ENCODE measurements around the gene SHFL. TPM values are rescaled to one million over a fixed set of nuclear protein-coding genes. Genes with fewer than 3 reads are reported as not detected.

The SHFL gene
- total RNA-seq (2022) (11.9 and 17.6 TPM in 2 replicates), Bru-seq, nascent RNA (percentile 47 among the genes with signal in this experiment), BruChase-seq, experiment 1, labeled RNA remaining after a 6-hour chase (percentile 64 among the genes with signal in this experiment), BruChase-seq, experiment 2, labeled RNA remaining after a 2-hour chase (percentile 53 among the genes with signal in this experiment)
- long read RNA-seq, transcript C19orf66-201 (8 exons, 2,117 nt) = major isoform, 9 of 22 reads
- long read RNA-seq, transcript C19orf66-203 (7 exons, 2,079 nt) = minor isoform, 6 of 22 reads
- long read RNA-seq, partial matches to known transcripts = 2 of 22 reads
- long read RNA-seq, other reads (novel, unspliced or antisense) = 2 of 22 reads

GRCh38 chr19:10085641-10086590 is at the start of gene SHFL:
Gene SHFL, plus strand, starts transcription at chr19:10086317. Its CDS starts 111 bp downstream, at chr19:10086428.
- no peak for TF ChIP-seq CTCF (IDR thresholded peaks at IDR 0.05; ENCODE audit: unreplicated experiment)
- H3K27ac Mint-ChIP-seq (ENCODE audit: low read depth, unreplicated experiment) = peak within 1 kb of the TSS; percentile 83
- H3K4me1 Mint-ChIP-seq (ENCODE audit: insufficient read depth, unreplicated experiment) = peaks cover 6% of the 10 kb centered on the region
- ChIA-PET CTCF (interaction anchor here (0.6 kb wide), 1 partner anchor 631 kb away, joined by 3 read pairs; no protein-coding TSS in a partner anchor), POLR2A (interaction anchor here (2.0 kb wide), 1 partner anchor 10 kb away, joined by 8 read pairs; no protein-coding TSS in a partner anchor)
- DNase-seq (ENCODE audit: unreplicated experiment) = peak; percentile 71
- H3K9me3 Mint-ChIP-seq (ENCODE audit: unreplicated experiment) = no peaks in the 10 kb centered on the region
- H3K27me3 Mint-ChIP-seq (ENCODE audit: insufficient read depth, unreplicated experiment) = no peaks in the 10 kb centered on the region
- H3K4me3 Mint-ChIP-seq (ENCODE audit: unreplicated experiment) = peak within 1 kb of the TSS; percentile 85
- H3K36me3 Mint-ChIP-seq (ENCODE audit: insufficient read depth, unreplicated experiment) = peaks cover 12% of the 10 kb centered on the region
- no TSS peak for BruUV-seq (replicated peaks)
- intact Hi-C loops (cut with micrococcal nuclease) = no loop called here

GRCh38 chr19:10036601-10037071 is 49.5 kb upstream of the SHFL start:
- CTCF ChIA-PET = interaction anchor here (1.5 kb wide), 1 partner anchor 9 kb away, joined by 8 read pairs; no protein-coding TSS in a partner anchor
- intact Hi-C loops (cut with micrococcal nuclease) = no loop called here
- TF ChIP-seq CTCF (IDR thresholded peaks at IDR 0.05; ENCODE audit: unreplicated experiment) = no peak

GRCh38 chr19:10037367-10037766 is 48.8 kb upstream of the SHFL start:
- intact Hi-C loops (cut with micrococcal nuclease) = no loop called here
- no peaks in the 10 kb centered on the region for H3K36me3 Mint-ChIP-seq (ENCODE audit: insufficient read depth, unreplicated experiment)
- ChIA-PET POLR2A (no interaction called here), CTCF (interaction anchor here (1.5 kb wide), 1 partner anchor 10 kb away, joined by 8 read pairs; no protein-coding TSS in a partner anchor)
- no peak for DNase-seq (ENCODE audit: unreplicated experiment)
- no peaks in the 10 kb centered on the region for H3K9me3 Mint-ChIP-seq (ENCODE audit: unreplicated experiment)
- no peaks in the 10 kb centered on the region for H3K4me1 Mint-ChIP-seq (ENCODE audit: insufficient read depth, unreplicated experiment)
- no peak overlapping the region for H3K4me3 Mint-ChIP-seq (ENCODE audit: unreplicated experiment)
- TF ChIP-seq CTCF (IDR thresholded peaks at IDR 0.05; ENCODE audit: unreplicated experiment) = no peak
- H3K27ac Mint-ChIP-seq (ENCODE audit: low read depth, unreplicated experiment) = no peak overlapping the region
- BruUV-seq (replicated peaks) = no TSS peak
- peaks cover 59% of the 10 kb centered on the region for H3K27me3 Mint-ChIP-seq (ENCODE audit: insufficient read depth, unreplicated experiment)

More at GRCh38 chr19:10036601-10037071, 49.5 kb upstream of the SHFL start:
- Mint-ChIP-seq H3K4me1 (ENCODE audit: insufficient read depth, unreplicated experiment) (no peaks in the 10 kb centered on the region), H3K27ac (ENCODE audit: low read depth, unreplicated experiment) (no peak overlapping the region), H3K4me3 (ENCODE audit: unreplicated experiment) (no peak overlapping the region), H3K9me3 (ENCODE audit: unreplicated experiment) (no peaks in the 10 kb centered on the region), H3K36me3 (ENCODE audit: insufficient read depth, unreplicated experiment) (no peaks in the 10 kb centered on the region), H3K27me3 (ENCODE audit: insufficient read depth, unreplicated experiment) (peaks cover 58% of the 10 kb centered on the region)
- POLR2A ChIA-PET = no interaction called here
- no TSS peak for BruUV-seq (replicated peaks)
- peak; percentile 28 for DNase-seq (ENCODE audit: unreplicated experiment)

GRCh38 chr19:10037809-10038208 is 48.3 kb upstream of the SHFL start:
- Mint-ChIP-seq H3K27me3 (ENCODE audit: insufficient read depth, unreplicated experiment) (peaks cover 59% of the 10 kb centered on the region), H3K4me3 (ENCODE audit: unreplicated experiment) (no peak overlapping the region), H3K9me3 (ENCODE audit: unreplicated experiment) (no peaks in the 10 kb centered on the region), H3K27ac (ENCODE audit: low read depth, unreplicated experiment) (no peak overlapping the region), H3K4me1 (ENCODE audit: insufficient read depth, unreplicated experiment) (no peaks in the 10 kb centered on the region), H3K36me3 (ENCODE audit: insufficient read depth, unreplicated experiment) (no peaks in the 10 kb centered on the region)
- BruUV-seq (replicated peaks) = no TSS peak
- POLR2A ChIA-PET = no interaction called here
- intact Hi-C loops (cut with micrococcal nuclease) = no loop called here
- CTCF ChIA-PET = interaction anchor here (1.5 kb wide), 1 partner anchor 10 kb away, joined by 8 read pairs; no protein-coding TSS in a partner anchor
- no peak for DNase-seq (ENCODE audit: unreplicated experiment)
- TF ChIP-seq CTCF (IDR thresholded peaks at IDR 0.05; ENCODE audit: unreplicated experiment) = no peak

All from MCF 10A (cell line).